Posterior cingulate gyrus (tissue), 11 donors: Measurements from ENCODE around the gene SLC22A24.
"Not testable (repeated sequence)": the region's sequence is repeated elsewhere in the genome, so short reads cannot be mapped to it uniquely, and the experiment has no call there.

Source experiments
- DNase-seq, 10 donors: peaks; one replicate each; pipeline versions ENCODE4 v3.0.0 to v3.0.0-alpha.2; 2020 to 2021; ENCODE audit warnings: mixed read lengths in 3 of 10
- intact Hi-C: fragments of 100-400 bp; cut with DNase I; formaldehyde crosslinking; loops from one replicate; pipeline ENCODE4 v1.15.1; 2023

The SLC22A24 gene

GRCh38 chr11:63144121-63144520, at the start of gene SLC22A24:
Gene SLC22A24, minus strand, starts transcription at chr11:63144221. Its CDS starts 442 bp downstream, at chr11:63143779.
- no peak for DNase-seq
- intact Hi-C loops = no loop called here

DNA sequence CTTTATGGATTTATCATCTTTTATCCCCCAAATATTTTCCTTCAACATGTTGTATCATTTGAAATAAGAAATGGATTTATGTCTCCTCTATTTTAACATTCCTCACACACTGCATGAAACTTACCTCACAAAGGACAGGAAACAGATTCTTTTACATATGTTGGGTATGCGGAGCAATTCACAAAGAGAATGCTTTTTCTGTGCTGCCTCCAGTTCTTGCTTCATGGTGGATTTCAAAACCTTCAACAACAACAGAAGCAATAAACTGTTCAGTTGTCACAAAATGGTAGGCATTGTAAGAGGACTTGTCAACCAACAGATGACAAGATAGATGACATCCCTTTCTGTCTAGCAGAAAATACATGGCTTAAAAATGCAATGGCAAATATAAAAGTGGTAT, 36.5 kb upstream of the SLC22A24 start:
- DNase-seq = no peak

DNA sequence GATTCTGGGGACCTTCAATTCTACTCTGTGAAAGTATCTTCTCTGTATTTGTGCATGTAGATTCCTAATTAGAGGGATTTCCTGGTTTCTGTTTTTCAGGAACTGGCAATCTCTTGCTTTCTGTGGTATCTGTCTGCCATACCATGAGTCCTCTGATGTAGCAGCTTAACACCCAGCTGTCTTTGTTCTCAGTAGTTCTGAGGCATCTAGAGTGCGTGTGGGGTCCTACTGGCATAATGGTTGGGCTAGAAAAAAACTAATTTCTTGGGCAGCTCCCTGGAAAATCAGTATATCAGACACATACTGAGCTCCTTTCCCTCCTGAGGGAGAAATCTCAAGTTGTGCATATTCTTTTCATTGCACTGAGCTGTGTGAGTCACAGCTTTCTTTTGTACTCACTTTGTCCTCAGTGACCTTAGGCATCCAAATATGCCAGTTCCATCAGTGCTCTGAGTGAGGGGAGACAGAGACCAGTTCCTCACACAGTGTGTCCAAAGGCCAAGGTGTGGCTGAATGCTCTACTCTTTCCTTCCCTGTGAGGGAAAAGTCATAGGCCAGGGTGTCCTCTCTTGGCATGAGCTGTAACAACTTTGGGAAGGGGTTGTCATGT, 35.5 kb upstream of the SLC22A24 start:
- intact Hi-C loops = no loop called here
- no peak for DNase-seq

More for the DNA sequence above, 36.5 kb upstream of the SLC22A24 start:
- intact Hi-C loops = no loop called here

DNA sequence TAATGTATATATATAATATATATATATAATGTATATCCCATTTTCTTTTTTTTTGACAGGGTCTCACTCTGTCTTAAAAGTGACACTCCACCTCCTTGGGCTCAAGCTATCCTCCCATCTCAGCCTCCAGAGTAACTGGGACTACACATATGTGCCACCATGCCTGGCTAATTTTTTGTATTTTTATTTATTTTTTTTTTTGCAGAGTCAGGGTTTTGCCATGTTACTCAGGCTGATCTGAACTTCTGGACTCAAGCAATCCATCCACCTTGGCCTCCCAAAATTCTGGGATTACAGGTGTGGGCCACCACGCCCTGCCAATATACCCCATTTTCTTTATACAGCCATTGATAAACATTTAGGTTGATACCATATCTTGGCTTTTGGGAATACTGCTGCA, 33.9 kb upstream of the SLC22A24 start:
- intact Hi-C loops = no loop called here
- DNase-seq = no peak

DNA sequence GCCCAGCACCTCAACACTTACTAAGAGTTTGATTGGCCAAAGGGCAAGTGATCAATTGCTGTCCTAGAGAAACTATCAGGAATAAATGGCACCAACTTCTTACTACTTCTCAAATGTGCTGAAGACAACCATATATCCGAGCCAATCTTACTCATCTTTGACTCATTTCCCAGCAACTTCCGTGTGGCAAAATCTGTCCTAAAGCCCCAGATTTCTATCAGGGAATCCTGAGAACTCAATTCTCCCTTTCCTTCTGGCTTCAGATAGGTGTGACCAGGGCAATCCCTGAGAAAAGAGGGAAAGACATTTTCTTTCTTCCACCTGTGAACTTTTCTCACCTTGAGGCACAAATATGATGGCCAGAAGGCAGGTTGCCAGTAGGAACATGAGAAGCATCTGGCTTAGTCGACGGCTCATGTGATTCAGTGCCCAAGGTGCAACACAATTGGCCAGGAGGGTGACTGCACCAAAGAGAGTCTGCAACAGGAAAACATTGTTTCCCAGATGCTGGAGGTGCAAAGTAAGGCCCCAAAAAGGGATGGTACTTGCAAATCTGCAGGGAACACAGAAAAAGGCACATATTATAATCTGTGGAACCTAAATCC, 21.8 kb upstream of the SLC22A24 start:
- DNase-seq = no peak

DNA sequence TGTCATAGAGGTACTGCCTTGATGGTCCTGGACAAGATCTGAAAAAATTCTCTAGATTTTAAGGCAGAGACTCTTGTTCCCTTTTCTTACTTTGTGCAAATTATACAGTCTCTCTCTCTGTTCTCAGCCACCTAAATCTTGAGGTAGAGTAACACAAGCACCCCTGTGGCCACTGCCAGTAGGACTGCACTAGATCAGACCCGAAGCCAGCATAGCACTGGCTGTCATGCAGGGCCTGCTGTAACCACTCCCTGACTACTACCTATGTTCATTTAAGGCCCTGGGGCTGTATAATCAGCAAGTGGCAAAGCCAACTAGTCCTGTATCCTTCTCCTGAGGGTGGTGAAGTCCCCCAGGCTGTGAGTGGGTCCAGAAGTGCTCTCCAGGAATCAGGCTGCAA, 11.8 kb upstream of the SLC22A24 start:
- DNase-seq = no peak
- intact Hi-C loops = no loop called here

More for the DNA sequence above, 21.8 kb upstream of the SLC22A24 start:
- intact Hi-C loops = no loop called here

DNA sequence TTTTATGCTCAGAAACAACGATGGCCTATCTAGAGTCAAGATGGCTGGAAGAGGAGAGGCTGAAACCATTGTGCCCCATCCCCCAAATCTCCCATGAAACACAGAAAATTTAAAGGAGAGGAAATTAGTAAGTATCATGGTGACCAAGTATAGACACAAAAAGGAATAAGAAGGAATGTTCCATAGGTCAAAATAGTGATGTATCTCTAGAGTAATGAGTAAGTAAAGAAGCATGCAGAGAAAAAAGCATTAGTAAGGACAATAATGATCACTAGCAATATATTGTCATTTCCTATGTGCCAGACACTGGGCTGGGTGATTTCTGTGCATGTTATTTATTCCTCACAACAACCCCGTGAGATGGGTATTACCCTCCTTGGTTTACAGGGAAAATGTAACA, 2.6 kb upstream of the SLC22A24 start:
- intact Hi-C loops = no loop called here
- no peak for DNase-seq

DNA sequence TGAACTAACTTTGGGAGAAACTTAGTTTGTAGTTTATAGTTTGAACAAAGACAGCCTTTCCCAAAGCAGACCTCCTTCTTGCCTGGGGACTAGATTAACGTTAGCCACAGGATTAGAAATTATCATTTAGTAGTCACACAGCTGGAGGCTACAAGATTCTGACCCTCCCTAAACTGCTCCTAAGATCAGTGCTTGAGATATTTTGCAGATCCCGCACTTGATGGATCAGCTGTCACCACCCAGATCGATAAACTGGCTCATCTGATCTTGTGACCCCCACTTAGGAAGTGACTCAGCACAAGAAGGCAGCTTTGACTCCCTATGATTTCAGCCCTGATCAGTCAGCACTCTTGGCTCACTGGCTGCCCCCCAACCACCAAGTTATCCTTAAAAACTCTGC, 1.6 kb downstream of the SLC22A24 start:
- intact Hi-C loops = no loop called here
- no peak for DNase-seq

- intact Hi-C loops = no loop called here
- DNase-seq = no peak
Measured at GRCh38 chr11:63132985-63133775, 10.8 kb downstream of the SLC22A24 start.

- intact Hi-C loops = no loop called here
Measured at GRCh38 chr11:63099555-63099954, 44.5 kb downstream of the SLC22A24 start.

GRCh38 chr11:63080682-63081081, 63.3 kb downstream of the SLC22A24 start:
- no peak for DNase-seq
- intact Hi-C loops = no loop called here

More at GRCh38 chr11:63099555-63099954, 44.5 kb downstream of the SLC22A24 start:
- DNase-seq = no peak

DNA sequence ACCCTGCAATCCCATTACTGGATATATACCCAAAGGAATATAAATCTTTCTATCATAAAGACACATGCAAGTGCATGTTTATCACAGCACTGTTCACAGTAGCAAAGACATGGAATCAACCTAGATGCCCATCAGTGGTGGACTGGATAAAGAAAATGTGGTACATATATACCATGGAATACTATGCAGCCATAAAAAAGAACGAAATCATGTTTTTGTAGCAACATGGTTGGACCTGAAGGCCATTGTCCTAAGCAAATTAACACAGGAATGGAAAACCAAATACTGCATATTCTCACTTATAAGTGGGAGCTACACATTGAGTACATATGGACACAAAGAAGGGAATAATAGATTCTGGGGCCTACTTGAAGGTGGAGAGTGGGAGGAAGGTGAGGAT, 97.8 kb downstream of the SLC22A24 start:
- intact Hi-C loops, DNase-seq: not testable (repeated sequence)

GRCh38 chr11:63042596-63042995, 101.4 kb downstream of the SLC22A24 start:
- intact Hi-C loops = no loop called here
- DNase-seq = no peak

- intact Hi-C loops = no loop called here
- no peak for DNase-seq
Measured at GRCh38 chr11:63032457-63032856, 111.6 kb downstream of the SLC22A24 start.
